HepG2 (cell line): Measurements from ENCODE around the gene CENPB. TPM values are rescaled to one million over a fixed set of nuclear protein-coding genes. Genes with fewer than 3 reads are reported as not detected.

Experiments used
- CEBPB ChIP-seq: IDR thresholded peaks from 2 replicates; pipeline ENCODE4 v1.6.1; 2011; ENCODE audit warnings: low read depth, low read length, improper control_type of control experiment, borderline replicate concordance
- CEBPG ChIP-seq: IDR thresholded peaks from 2 replicates; pipeline ENCODE4 v1.6.1; 2016
- DPF2 ChIP-seq: sonication (generic); formaldehyde crosslinking; IDR thresholded peaks from 2 replicates; pipeline ENCODE4 v1.4.0; 2020; ENCODE audit warnings: mild to moderate bottlenecking, low read depth, missing genetic modification reagents, borderline replicate concordance
- ELF4 ChIP-seq: sonication (generic); formaldehyde crosslinking; IDR thresholded peaks from 2 replicates; pipeline ENCODE4 v1.5.0; 2020; ENCODE audit warnings: missing genetic modification reagents, mild to moderate bottlenecking, moderate library complexity, borderline replicate concordance
- FOXO1 ChIP-seq: sonication (generic); formaldehyde crosslinking; IDR thresholded peaks from 2 replicates; pipeline ENCODE4 v1.4.0; 2020; ENCODE audit warnings: missing genetic modification reagents
- HDAC2 ChIP-seq: sonication (generic); formaldehyde crosslinking; IDR thresholded peaks from 2 replicates; pipeline ENCODE4 v1.4.0; 2020; ENCODE audit warnings: missing genetic modification reagents
- JUNB ChIP-seq: sonication (generic); formaldehyde crosslinking; IDR thresholded peaks from 2 replicates; pipeline ENCODE4 v1.8.0; 2022; ENCODE audit warnings: missing genetic modification reagents, mild to moderate bottlenecking, borderline replicate concordance
- KAT7 ChIP-seq: IDR thresholded peaks from 2 replicates; pipeline ENCODE4 v1.6.1; 2018; ENCODE audit warnings: borderline replicate concordance, missing compliant biosample characterization
- KLF16 ChIP-seq, 2 experiments: sonication (generic) in 1 of 2; formaldehyde crosslinking in 1 of 2; IDR thresholded peaks; 2 replicates each; pipeline versions ENCODE4 v1.6.1 to v1.8.0; 2016 to 2023; ENCODE audit warnings: missing genetic modification reagents in 2 of 2, missing compliant biosample characterization in 1 of 2
- MZF1 ChIP-seq: sonication (generic); formaldehyde crosslinking; IDR thresholded peaks from 2 replicates; pipeline ENCODE4 v1.8.1; 2023; ENCODE audit warnings: mild to moderate bottlenecking, missing genetic modification reagents, borderline replicate concordance
- NFIC ChIP-seq: IDR thresholded peaks from 2 replicates; pipeline ENCODE4 v1.6.1; 2012; ENCODE audit warnings: mild to moderate bottlenecking, low read length, inconsistent platforms
- PRPF4 ChIP-seq: fragments of 200-400 bp; formaldehyde crosslinking; IDR thresholded peaks from 2 replicates; pipeline ENCODE4 v1.6.1; 2016; ENCODE audit warnings: low read length, low read depth; ENCODE audit not compliant: poor library complexity, severe bottlenecking
- RFX3 ChIP-seq: IDR thresholded peaks from 2 replicates; pipeline ENCODE4 v1.6.1; 2016; ENCODE audit warnings: missing biosample characterization, missing genetic modification reagents
- ZBTB7A ChIP-seq: sonication (generic); formaldehyde crosslinking; IDR thresholded peaks from 2 replicates; pipeline ENCODE4 v1.8.0; 2022; ENCODE audit warnings: mild to moderate bottlenecking, missing genetic modification reagents
- ZFP62 ChIP-seq: sonication (generic); formaldehyde crosslinking; IDR thresholded peaks from 2 replicates; pipeline ENCODE4 v1.4.0; 2020; ENCODE audit warnings: missing genetic modification reagents
- ZMYM3 ChIP-seq: sonication (generic); formaldehyde crosslinking; IDR thresholded peaks from 2 replicates; pipeline ENCODE4 v1.5.1; 2020; ENCODE audit warnings: mild to moderate bottlenecking, missing genetic modification reagents
- ZNF263 ChIP-seq: sonication (generic); formaldehyde crosslinking; IDR thresholded peaks from 2 replicates; pipeline ENCODE4 v1.4.0; 2020; ENCODE audit warnings: missing genetic modification reagents
- ZNF350 ChIP-seq: sonication (generic); formaldehyde crosslinking; IDR thresholded peaks from 2 replicates; pipeline ENCODE4 v1.4.0; 2020; ENCODE audit warnings: mild to moderate bottlenecking, low read depth, missing genetic modification reagents, borderline replicate concordance
- ZNF460 ChIP-seq: sonication (generic); formaldehyde crosslinking; IDR thresholded peaks from 2 replicates; pipeline ENCODE4 v1.5.1; 2020; ENCODE audit warnings: missing genetic modification reagents, mild to moderate bottlenecking, borderline replicate concordance
- ZNF468 ChIP-seq: sonication (generic); formaldehyde crosslinking; IDR thresholded peaks from 2 replicates; pipeline ENCODE4 v1.8.0; 2022; ENCODE audit warnings: mild to moderate bottlenecking, moderate library complexity, missing genetic modification reagents
- ZNF563 ChIP-seq: sonication (generic); formaldehyde crosslinking; IDR thresholded peaks from 2 replicates; pipeline ENCODE4 v1.8.0; 2022; ENCODE audit warnings: mild to moderate bottlenecking, moderate library complexity, missing genetic modification reagents
- ZNF788 ChIP-seq: sonication (generic); formaldehyde crosslinking; IDR thresholded peaks from 2 replicates; pipeline ENCODE4 v1.5.0; 2020; ENCODE audit warnings: mild to moderate bottlenecking, missing genetic modification reagents, borderline replicate concordance
- ZSCAN29 ChIP-seq: sonication (generic); formaldehyde crosslinking; conservative IDR thresholded peaks from 2 replicates; pipeline ENCODE4 v1.4.0; 2020; ENCODE audit warnings: mild to moderate bottlenecking, missing genetic modification reagents
- polyA plus RNA-seq, 8 experiments: library from polyadenylated mRNA; depleted of rRNA in 3 of 8; stranded (reverse) in 7 of 8; unstranded in 1 of 8; fragments of >200 nt; fragmentation: Illumina TruSeq in 4 of 8; extraction: Trizol in 4 of 8; gene quantifications; 2 replicates each; pipeline versions ENCODE4 v1.2.1 to v1.2.3, GENCODE V29; 2011 to 2016; ENCODE audit warnings: low read depth in 4 of 8, missing spikeins in 1 of 8, mixed read lengths in 1 of 8; ENCODE audit not compliant: insufficient read depth in 1 of 8
- total RNA-seq, 5 experiments: library from RNA; depleted of rRNA; stranded (reverse); fragments of >200 nt; fragmentation: Illumina TruSeq; extraction: Trizol; gene quantifications; 2 replicates each; pipeline ENCODE4 v1.2.3, GENCODE V29; 2016; ENCODE audit warnings: low read depth in 1 of 5
- TF ChIP-seq, protein P1 (sequence below): sonication (generic); formaldehyde crosslinking; IDR thresholded peaks from 2 replicates; pipeline ENCODE4 v1.4.0; 2020; ENCODE audit warnings: mild to moderate bottlenecking, missing genetic modification reagents
- TF ChIP-seq, protein P2 (sequence below): sonication (generic); formaldehyde crosslinking; conservative IDR thresholded peaks from 2 replicates; pipeline ENCODE4 v1.8.0; 2022; ENCODE audit warnings: mild to moderate bottlenecking, moderate library complexity, missing genetic modification reagents
- TF ChIP-seq, protein P3 (sequence below): sonication (generic); formaldehyde crosslinking; IDR thresholded peaks from 2 replicates; pipeline ENCODE4 v1.8.0; 2022; ENCODE audit warnings: missing genetic modification reagents, low read depth, mild to moderate bottlenecking, borderline replicate concordance
- TF ChIP-seq, protein P4 (sequence below): sonication (generic); formaldehyde crosslinking; IDR thresholded peaks from 2 replicates; pipeline ENCODE4 v1.8.0; 2022; ENCODE audit warnings: low read depth, missing genetic modification reagents

The CENPB gene
- total and polyA plus RNA-seq, 2 of the 13 experiments (the other 11 are each of a cell fraction or from before 2014, with no cell fraction given), result 10.4 to 54.5 TPM

DNA sequence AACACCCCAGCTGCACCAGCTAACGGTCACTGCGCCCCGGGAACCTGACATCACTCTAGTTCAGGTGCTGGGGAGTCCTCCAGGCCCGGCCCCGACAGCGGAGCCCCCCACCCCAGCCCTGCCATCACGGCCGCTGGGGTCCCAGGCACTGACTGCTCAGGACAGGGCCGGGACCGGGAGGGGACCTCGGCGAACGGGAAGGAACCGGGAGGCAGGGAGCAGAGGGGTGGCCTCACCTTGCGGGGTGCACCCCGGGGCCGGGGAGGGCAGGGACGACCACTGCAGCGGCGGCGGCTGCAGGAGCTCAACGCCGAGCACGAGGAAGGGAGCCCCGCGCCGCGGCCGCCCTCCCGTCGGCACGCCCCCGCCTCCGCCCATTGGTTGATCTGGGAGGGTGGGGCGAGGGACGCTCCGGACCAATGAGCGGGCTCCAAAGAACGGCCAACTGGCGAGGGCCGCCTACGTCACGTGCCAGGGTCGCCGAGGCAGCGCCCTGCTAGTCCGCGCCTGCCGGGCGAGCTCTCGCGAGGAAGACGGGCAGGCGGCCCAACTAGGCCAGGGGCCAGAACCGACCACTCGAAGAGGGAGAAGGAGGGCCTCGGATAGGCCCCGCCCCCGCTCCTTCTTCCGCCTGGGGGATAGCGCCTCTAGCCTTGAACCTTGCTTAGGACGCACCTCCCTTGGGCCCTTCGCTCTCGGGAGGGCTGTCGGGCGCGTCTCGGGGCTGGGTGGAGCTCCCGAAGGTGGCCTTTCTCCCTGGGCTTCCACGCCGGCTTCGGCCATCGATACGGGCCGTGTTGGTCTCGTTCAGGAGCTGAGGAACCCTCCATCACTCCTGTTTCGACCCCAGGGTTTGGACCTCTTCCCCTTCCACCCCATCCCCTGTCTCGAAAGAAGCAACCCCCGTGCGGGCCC lies 18.9 kb downstream of the CENPB start, which contains the start of gene ADISSP (continued):
- TF ChIP-seq, protein P1, sequence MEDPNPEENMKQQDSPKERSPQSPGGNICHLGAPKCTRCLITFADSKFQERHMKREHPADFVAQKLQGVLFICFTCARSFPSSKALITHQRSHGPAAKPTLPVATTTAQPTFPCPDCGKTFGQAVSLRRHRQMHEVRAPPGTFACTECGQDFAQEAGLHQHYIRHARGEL (CRISPR knock-in tag), result peak; percentile 94
- TF ChIP-seq ZBTB7A (CRISPR knock-in tag) (peak; percentile 87), ZFP62 (no peak), JUNB (no peak), ELF4 (CRISPR knock-in tag) (peak; percentile 89; the same call in 1 of the 2 replicates), KAT7 (CRISPR knock-in tag) (peak; percentile 68), ZNF468 (CRISPR knock-in tag) (no peak), PRPF4 (no peak), ZMYM3 (peak; percentile 67), DPF2 (CRISPR knock-in tag) (0 out of 2 replicates have a peak, but pooled peaks have one; percentile 63), CEBPG (CRISPR knock-in tag) (no peak; the same call in 1 of the 2 replicates), ZNF563 (CRISPR knock-in tag) (peak; percentile 95; the same call in 1 of the 2 replicates), KLF16 (CRISPR knock-in tag; IDR thresholded peaks at IDR 0.05) (peak in 1 of 2 experiments; percentile 84; a peak in 2 of 4 replicates), CEBPB (no peak), ZNF263 (CRISPR knock-in tag) (no peak; the same call in 1 of the 2 replicates), FOXO1 (CRISPR knock-in tag) (no peak; the same call in 1 of the 2 replicates), NFIC (no peak), RFX3 (CRISPR knock-in tag) (no peak), HDAC2 (CRISPR knock-in tag) (peak; percentile 28), ZSCAN29 (CRISPR knock-in tag) (peak; percentile 72), ZNF350 (CRISPR knock-in tag) (peak; percentile 82), ZNF788 (CRISPR knock-in tag) (peak; percentile 96), ZNF460 (CRISPR knock-in tag) (no peak), MZF1 (CRISPR knock-in tag) (peak; percentile 8; the same call in 1 of the 2 replicates)
- TF ChIP-seq, protein P2, sequence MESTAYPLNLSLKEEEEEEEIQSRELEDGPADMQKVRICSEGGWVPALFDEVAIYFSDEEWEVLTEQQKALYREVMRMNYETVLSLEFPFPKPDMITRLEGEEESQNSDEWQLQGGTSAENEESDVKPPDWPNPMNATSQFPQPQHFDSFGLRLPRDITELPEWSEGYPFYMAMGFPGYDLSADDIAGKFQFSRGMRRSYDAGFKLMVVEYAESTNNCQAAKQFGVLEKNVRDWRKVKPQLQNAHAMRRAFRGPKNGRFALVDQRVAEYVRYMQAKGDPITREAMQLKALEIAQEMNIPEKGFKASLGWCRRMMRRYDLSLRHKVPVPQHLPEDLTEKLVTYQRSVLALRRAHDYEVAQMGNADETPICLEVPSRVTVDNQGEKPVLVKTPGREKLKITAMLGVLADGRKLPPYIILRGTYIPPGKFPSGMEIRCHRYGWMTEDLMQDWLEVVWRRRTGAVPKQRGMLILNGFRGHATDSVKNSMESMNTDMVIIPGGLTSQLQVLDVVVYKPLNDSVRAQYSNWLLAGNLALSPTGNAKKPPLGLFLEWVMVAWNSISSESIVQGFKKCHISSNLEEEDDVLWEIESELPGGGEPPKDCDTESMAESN, result peak; percentile 91
- TF ChIP-seq, protein P3, sequence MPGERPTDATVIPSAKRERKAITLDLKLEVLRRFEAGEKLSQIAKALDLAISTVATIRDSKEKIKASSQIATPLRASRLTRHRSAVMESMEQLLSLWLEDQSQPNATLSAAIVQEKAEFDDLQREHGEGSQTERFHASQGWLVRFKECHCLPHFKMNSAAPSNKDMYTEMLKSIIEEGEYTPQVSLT (CRISPR knock-in tag), result no peak
- TF ChIP-seq, protein P4, sequence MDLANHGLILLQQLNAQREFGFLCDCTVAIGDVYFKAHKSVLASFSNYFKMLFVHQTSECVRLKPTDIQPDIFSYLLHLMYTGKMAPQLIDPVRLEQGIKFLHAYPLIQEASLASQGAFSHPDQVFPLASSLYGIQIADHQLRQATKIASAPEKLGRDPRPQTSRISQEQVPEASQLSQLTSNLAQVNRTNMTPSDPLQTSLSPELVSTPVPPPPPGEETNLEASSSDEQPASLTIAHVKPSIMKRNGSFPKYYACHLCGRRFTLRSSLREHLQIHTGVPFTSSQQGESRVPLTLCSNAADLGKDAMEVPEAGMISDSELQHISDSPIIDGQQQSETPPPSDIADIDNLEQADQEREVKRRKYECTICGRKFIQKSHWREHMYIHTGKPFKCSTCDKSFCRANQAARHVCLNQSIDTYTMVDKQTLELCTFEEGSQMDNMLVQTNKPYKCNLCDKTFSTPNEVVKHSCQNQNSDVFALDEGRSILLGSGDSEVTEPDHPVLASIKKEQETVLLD, result no peak; the same call in 1 of the 2 replicates
